LNCaP clone FGC (cell line): Measurements from ENCODE around the gene SORCS2.

Experiments
- DNase-seq: peaks from one replicate; pipeline ENCODE4 v3.0.0-alpha.2; 2011; ENCODE audit warnings: low read depth
- H3K4me3 ChIP-seq: 2 replicates; pipeline ENCODE4 v1.5.1; 2011; ENCODE audit warnings: mild to moderate bottlenecking, low read depth, low read length, control low read depth
- TF ChIP-seq, protein P1 (sequence below): IDR thresholded peaks from 2 replicates; pipeline ENCODE4 v1.5.1; 2012; ENCODE audit warnings: mild to moderate bottlenecking; ENCODE audit not compliant: control insufficient read depth, insufficient read depth; ENCODE audit errors: extremely low read depth

SORCS2 gene

GRCh38 chr4:7347981-7348380 lies 155.6 kb downstream of the SORCS2 start:
- H3K4me3 ChIP-seq = no peak overlapping the region
- DNase-seq = no peak
- TF ChIP-seq, protein P1, sequence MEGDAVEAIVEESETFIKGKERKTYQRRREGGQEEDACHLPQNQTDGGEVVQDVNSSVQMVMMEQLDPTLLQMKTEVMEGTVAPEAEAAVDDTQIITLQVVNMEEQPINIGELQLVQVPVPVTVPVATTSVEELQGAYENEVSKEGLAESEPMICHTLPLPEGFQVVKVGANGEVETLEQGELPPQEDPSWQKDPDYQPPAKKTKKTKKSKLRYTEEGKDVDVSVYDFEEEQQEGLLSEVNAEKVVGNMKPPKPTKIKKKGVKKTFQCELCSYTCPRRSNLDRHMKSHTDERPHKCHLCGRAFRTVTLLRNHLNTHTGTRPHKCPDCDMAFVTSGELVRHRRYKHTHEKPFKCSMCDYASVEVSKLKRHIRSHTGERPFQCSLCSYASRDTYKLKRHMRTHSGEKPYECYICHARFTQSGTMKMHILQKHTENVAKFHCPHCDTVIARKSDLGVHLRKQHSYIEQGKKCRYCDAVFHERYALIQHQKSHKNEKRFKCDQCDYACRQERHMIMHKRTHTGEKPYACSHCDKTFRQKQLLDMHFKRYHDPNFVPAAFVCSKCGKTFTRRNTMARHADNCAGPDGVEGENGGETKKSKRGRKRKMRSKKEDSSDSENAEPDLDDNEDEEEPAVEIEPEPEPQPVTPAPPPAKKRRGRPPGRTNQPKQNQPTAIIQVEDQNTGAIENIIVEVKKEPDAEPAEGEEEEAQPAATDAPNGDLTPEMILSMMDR = no peak

GRCh38 chr4:7348946-7349900 lies 156.9 kb downstream of the SORCS2 start:
- no peak overlapping the region for H3K4me3 ChIP-seq
- TF ChIP-seq, protein P1 = no peak
- no peak for DNase-seq

- no peak overlapping the region for H3K4me3 ChIP-seq
- no peak for DNase-seq
- TF ChIP-seq, protein P1 = no peak
Measured at GRCh38 chr4:7350396-7350795, 158.1 kb downstream of the SORCS2 start.

- H3K4me3 ChIP-seq = no peak overlapping the region
- DNase-seq = no peak
- TF ChIP-seq, protein P1 = no peak
Measured at GRCh38 chr4:7351014-7351413, 158.7 kb downstream of the SORCS2 start.

GRCh38 chr4:7352486-7352885 lies 160.1 kb downstream of the SORCS2 start:
- no peak for DNase-seq
- TF ChIP-seq, protein P1 = no peak
- no peak overlapping the region for H3K4me3 ChIP-seq

DNA sequence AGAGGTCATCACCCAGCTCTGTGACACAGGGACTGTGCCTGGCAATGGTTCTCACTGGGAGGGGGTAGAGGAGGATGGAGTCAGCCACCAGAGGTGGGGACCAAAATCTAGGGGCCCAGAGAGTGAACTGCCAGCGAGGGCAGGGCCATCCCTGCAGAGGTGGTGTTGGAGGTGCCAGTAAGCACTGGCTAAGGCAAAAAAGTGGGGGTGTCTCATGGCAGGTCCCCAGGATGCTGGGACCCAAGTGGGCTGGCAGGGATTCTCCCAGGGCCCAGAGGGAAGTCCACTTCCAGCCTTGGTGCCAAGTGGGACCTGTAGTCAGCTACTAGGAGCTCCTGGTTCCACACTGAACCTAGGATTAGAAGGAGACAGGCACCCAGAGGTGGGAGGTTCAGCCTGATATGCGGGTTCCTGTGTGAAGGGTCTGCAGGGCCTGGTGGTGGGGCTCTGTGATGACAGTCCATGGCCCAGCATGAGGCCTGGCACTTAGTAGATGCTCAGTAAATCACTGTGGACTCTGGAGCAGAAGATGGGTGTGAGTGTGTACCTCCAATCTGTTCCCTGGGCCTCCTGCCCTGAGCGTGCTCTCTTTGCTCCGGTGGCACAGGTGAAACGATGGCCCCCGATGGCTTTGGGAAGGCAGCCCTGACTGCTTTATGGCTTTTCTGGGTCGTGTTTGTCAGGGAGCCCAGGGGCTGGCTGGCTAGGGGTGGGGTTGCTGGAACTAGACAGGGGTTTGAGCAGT lies 160.9 kb downstream of the SORCS2 start:
- no peak for DNase-seq
- H3K4me3 ChIP-seq = no peak overlapping the region
- TF ChIP-seq, protein P1 = no peak
